Osteocyte (in vitro differentiated cells): ENCODE measurements around the gene GPR6. TPM values are rescaled to one million over a fixed set of nuclear protein-coding genes. Genes with fewer than 3 reads are reported as not detected.

Source experiments
- DNase-seq: peaks from one replicate; pipeline ENCODE4 v3.0.0; 2021; ENCODE audit warnings: mixed read lengths; ENCODE audit not compliant: unreplicated experiment; ENCODE audit errors: extremely low spot score
- H3K27ac Mint-ChIP-seq: one replicate; pipeline ENCODE4 v1.8.0; 2021; ENCODE audit warnings: mild to moderate bottlenecking, mixed read lengths; ENCODE audit not compliant: unreplicated experiment
- H3K27me3 Mint-ChIP-seq: one replicate; pipeline ENCODE4 v1.8.0; 2021; ENCODE audit warnings: mixed read lengths; ENCODE audit not compliant: unreplicated experiment
- H3K36me3 Mint-ChIP-seq: one replicate; pipeline ENCODE4 v1.8.0; 2021; ENCODE audit warnings: mixed read lengths; ENCODE audit not compliant: unreplicated experiment
- H3K4me1 Mint-ChIP-seq: one replicate; pipeline ENCODE4 v1.8.0; 2021; ENCODE audit warnings: mixed read lengths; ENCODE audit not compliant: unreplicated experiment
- H3K4me3 Mint-ChIP-seq: one replicate; pipeline ENCODE4 v1.8.0; 2021; ENCODE audit warnings: mild to moderate bottlenecking, moderate library complexity, mixed read lengths; ENCODE audit not compliant: unreplicated experiment
- H3K9me3 Mint-ChIP-seq: one replicate; pipeline ENCODE4 v1.8.0; 2021; ENCODE audit warnings: mixed read lengths; ENCODE audit not compliant: unreplicated experiment
- total RNA-seq: library from RNA; stranded (reverse); gene quantifications from 2 replicates; pipeline ENCODE4 v1.2.1, GENCODE V29; 2021
- TF ChIP-seq, protein P1 (sequence below): fragments of 200-600 bp; sonication (generic); IDR thresholded peaks from 2 replicates; pipeline ENCODE4 v1.5.0; 2021; ENCODE audit warnings: antibody characterized with exemption, mild to moderate bottlenecking, moderate library complexity

Gene GPR6
- total RNA-seq, 1 donor from 2014 or later = not detected

DNA sequence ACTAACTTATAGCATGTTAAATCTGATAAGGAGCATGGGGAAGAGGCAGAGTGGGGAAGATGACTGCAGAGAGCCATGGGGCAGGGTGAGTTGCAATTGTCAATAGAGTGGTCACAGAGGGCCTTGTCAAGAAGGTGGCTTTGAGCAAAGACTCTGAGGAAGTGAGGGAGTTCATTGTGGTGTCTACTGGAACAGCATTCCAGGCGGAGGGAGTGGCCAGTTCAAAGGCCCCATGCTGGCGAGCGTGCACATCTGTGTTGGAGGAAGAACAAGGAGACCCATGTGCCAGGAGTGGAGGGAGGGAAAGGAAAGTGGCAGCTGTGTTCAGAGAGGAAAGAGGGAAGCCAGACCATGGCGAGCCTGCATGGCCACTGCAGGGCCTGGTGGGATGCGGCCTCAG, 15.8 kb upstream of the GPR6 start:
- Mint-ChIP-seq H3K27ac (no peak overlapping the region), H3K4me3 (no peak overlapping the region), H3K27me3 (no peaks in the 10 kb centered on the region), H3K36me3 (no peaks in the 10 kb centered on the region), H3K9me3 (no peaks in the 10 kb centered on the region), H3K4me1 (no peaks in the 10 kb centered on the region)
- TF ChIP-seq, protein P1, sequence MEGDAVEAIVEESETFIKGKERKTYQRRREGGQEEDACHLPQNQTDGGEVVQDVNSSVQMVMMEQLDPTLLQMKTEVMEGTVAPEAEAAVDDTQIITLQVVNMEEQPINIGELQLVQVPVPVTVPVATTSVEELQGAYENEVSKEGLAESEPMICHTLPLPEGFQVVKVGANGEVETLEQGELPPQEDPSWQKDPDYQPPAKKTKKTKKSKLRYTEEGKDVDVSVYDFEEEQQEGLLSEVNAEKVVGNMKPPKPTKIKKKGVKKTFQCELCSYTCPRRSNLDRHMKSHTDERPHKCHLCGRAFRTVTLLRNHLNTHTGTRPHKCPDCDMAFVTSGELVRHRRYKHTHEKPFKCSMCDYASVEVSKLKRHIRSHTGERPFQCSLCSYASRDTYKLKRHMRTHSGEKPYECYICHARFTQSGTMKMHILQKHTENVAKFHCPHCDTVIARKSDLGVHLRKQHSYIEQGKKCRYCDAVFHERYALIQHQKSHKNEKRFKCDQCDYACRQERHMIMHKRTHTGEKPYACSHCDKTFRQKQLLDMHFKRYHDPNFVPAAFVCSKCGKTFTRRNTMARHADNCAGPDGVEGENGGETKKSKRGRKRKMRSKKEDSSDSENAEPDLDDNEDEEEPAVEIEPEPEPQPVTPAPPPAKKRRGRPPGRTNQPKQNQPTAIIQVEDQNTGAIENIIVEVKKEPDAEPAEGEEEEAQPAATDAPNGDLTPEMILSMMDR = no peak
- no peak for DNase-seq

DNA sequence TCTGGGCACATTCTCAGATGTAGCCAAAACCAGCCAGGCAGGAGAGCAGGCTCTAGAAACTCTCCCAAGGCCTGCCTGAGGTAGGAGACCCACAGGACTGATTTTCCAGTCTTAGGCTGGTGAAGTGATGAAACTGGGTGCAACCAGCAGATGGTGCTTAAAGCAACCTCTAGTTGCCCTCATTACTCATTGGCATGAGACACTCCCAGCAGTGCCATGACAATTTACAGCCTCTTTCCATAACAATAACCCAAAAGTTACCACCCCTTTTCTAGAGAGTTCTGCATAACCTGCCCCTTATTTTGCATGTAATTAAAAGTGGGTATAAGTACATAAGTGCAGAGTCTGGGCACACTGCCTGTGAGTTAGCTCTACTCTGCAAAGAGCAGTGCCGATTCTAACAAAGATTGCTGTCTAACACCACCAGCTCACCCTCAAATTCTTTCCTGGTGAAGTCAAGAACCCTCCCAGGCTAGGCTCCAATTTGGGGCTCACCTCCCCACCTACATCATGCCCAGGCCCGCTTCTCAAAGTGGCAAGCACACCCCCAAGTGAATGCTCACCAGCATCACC, 14.4 kb upstream of the GPR6 start:
- no peak for DNase-seq
- Mint-ChIP-seq H3K4me3 (no peak overlapping the region), H3K27ac (no peak overlapping the region), H3K9me3 (no peaks in the 10 kb centered on the region), H3K27me3 (no peaks in the 10 kb centered on the region), H3K36me3 (no peaks in the 10 kb centered on the region), H3K4me1 (no peaks in the 10 kb centered on the region)
- TF ChIP-seq, protein P1 = no peak

DNA sequence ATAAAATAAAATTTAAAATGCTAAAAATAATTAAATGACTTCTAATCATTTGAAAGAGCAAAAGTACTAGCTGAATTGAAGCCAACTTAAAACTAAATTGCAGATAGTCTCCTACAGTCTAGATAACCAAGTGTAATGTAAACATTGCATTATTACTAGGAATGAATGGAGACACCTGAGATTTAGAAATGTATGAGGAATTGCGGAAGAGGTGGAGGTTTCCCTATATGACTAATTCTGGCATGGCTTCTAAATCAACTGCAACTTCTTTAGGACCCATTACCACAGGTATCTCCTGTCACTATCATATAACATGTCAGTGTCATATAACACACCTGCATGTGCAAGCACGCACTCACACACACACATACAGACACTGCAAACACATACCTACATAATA, 13.2 kb upstream of the GPR6 start:
- Mint-ChIP-seq H3K27ac (no peak overlapping the region), H3K27me3 (peaks cover 3% of the 10 kb centered on the region), H3K4me3 (no peak overlapping the region), H3K9me3 (no peaks in the 10 kb centered on the region), H3K36me3 (no peaks in the 10 kb centered on the region), H3K4me1 (no peaks in the 10 kb centered on the region)
- TF ChIP-seq, protein P1 = no peak
- no peak for DNase-seq

DNA sequence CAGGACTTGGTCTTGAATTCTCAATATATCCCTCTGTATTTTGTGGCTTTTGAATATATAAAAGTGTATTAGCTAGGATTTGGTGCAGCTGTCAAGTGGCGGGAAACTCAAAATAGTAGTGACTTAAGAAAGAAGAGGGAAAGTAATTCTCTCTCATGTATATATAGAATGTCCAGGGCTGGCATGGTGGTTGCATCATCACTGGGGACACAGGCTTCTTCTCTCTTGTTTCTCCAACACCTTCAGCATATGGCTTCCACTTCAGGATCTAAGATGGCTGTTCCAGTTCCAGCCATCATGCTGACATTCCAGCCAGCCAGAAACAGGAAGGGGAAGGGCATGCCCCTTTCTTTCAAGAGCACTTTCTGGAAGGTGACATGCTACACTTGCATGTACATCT, 11.8 kb upstream of the GPR6 start:
- H3K4me3 Mint-ChIP-seq = no peak overlapping the region
- H3K9me3 Mint-ChIP-seq = no peaks in the 10 kb centered on the region
- H3K27ac Mint-ChIP-seq = no peak overlapping the region
- no peaks in the 10 kb centered on the region for H3K4me1 Mint-ChIP-seq
- TF ChIP-seq, protein P1 = no peak
- H3K27me3 Mint-ChIP-seq = peaks cover 13% of the 10 kb centered on the region
- no peaks in the 10 kb centered on the region for H3K36me3 Mint-ChIP-seq
- DNase-seq = no peak

DNA sequence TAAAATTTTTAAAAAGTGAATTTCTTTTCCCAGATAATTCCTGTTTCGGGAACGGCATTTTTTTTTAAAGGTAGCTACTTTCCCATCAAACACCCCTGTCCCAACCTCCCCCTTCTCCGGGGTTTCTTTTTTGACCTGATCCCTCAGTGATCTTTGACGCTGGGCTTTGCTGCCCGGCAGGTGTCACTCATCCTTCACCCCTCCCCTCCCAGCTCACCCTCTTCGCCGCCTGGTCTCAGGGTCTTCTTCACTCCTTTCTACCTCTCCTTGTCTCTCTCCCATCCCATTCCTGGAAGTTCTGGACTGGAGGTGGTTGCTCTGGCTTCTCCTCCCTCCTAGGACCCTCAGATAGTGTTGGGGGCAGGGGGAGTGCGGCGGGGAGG, 329 bp upstream of the GPR6 start:
- Mint-ChIP-seq H3K27ac (no peak overlapping the region), H3K4me1 (peaks cover 3% of the 10 kb centered on the region), H3K36me3 (no peaks in the 10 kb centered on the region), H3K9me3 (no peaks in the 10 kb centered on the region), H3K27me3 (peaks cover 18% of the 10 kb centered on the region), H3K4me3 (no peak overlapping the region)
- DNase-seq = no peak
- TF ChIP-seq, protein P1 = no peak
